SU-DHL-6 (cell line): ENCODE results near the gene STXBP5.

ENCODE experiments used
- CTCF ChIP-seq: fragments of 200-600 bp; sonication (generic); IDR thresholded peaks from one replicate; pipeline ENCODE4 v1.5.1; 2017; ENCODE audit warnings: antibody characterized with exemption, mild to moderate bottlenecking, low read length, moderate library complexity; ENCODE audit not compliant: insufficient read depth, poor library complexity, severe bottlenecking
- EZH2phosphoT487 ChIP-seq: fragments of 200-600 bp; sonication (generic), shearing (Covaris generic); conservative IDR thresholded peaks from 2 replicates; pipeline ENCODE4 v1.6.1; 2018; ENCODE audit warnings: mild to moderate bottlenecking, antibody characterized with exemption, low read length, moderate library complexity, mixed read lengths

GRCh38 chr6:147400968-147401367, 196.8 kb downstream of the STXBP5 start:
- no peak for TF ChIP-seq CTCF
- TF ChIP-seq EZH2phosphoT487, result no peak
